GM21576 (cell line): ENCODE data around the gene DERL2.

Experiments used
- ATAC-seq: cut with Tn5 transposase; IDR thresholded peaks from one replicate; pipeline ENCODE4 v1.9.1; 2021; ENCODE audit warnings: mild to moderate bottlenecking, moderate library complexity; ENCODE audit not compliant: unreplicated experiment

The DERL2 gene

GRCh38 chr17:5502552-5502951 is 16.6 kb upstream of the DERL2 start:
- no peak for ATAC-seq

GRCh38 chr17:5501685-5502084 is 15.7 kb upstream of the DERL2 start:
- no peak for ATAC-seq

- no peak for ATAC-seq
Measured at GRCh38 chr17:5500589-5501391, 14.8 kb upstream of the DERL2 start.

- ATAC-seq, result no peak
Measured at GRCh38 chr17:5500247-5500588, 14.2 kb upstream of the DERL2 start.

GRCh38 chr17:5499476-5500231 is 13.7 kb upstream of the DERL2 start:
- ATAC-seq, result no peak

- ATAC-seq, result no peak
Measured at GRCh38 chr17:5492970-5493369, 7.0 kb upstream of the DERL2 start.

GRCh38 chr17:5488752-5489151 is 2.8 kb upstream of the DERL2 start:
- no peak for ATAC-seq

- peak; percentile 80 for ATAC-seq
Measured at GRCh38 chr17:5486206-5487124, 487 bp upstream of the DERL2 start, which contains the start of gene MIS12. Gene MIS12 (plus strand): TSS chr17:5486566. CDS start chr17:5488863, 2,297 bp downstream.

- ATAC-seq, result no peak
Measured at GRCh38 chr17:5481451-5481850, 4.5 kb downstream of the DERL2 start.

- ATAC-seq, result no peak
Measured at GRCh38 chr17:5480962-5481361, 5.0 kb downstream of the DERL2 start.

GRCh38 chr17:5478992-5479391 is 7.0 kb downstream of the DERL2 start:
- no peak for ATAC-seq

GRCh38 chr17:5473906-5474305 is 12.1 kb downstream of the DERL2 start:
- ATAC-seq, result no peak

GRCh38 chr17:5472511-5472910 is 13.5 kb downstream of the DERL2 start:
- no peak for ATAC-seq

GRCh38 chr17:5468075-5468473 is 17.9 kb downstream of the DERL2 start:
- ATAC-seq, result peak; percentile 7

- no peak for ATAC-seq
Measured at GRCh38 chr17:5467416-5467815, 18.6 kb downstream of the DERL2 start.

- no peak for ATAC-seq
Measured at GRCh38 chr17:5466295-5466694, 19.7 kb downstream of the DERL2 start.

- no peak for ATAC-seq
Measured at GRCh38 chr17:5464717-5465507, 21.1 kb downstream of the DERL2 start.

- no peak for ATAC-seq
Measured at GRCh38 chr17:5446786-5447185, 39.2 kb downstream of the DERL2 start.

GRCh38 chr17:5444209-5444608 is 41.8 kb downstream of the DERL2 start:
- no peak for ATAC-seq

GRCh38 chr17:5443728-5444127 is 42.2 kb downstream of the DERL2 start:
- ATAC-seq, result no peak

GRCh38 chr17:5439446-5439764 is 46.6 kb downstream of the DERL2 start:
- no peak for ATAC-seq
